Right hindlimb (tissue), 1 donor: ENCODE measurements around the gene ADAM8.
"Not testable (repeated sequence)": the region's sequence is repeated elsewhere in the genome, so short reads cannot be mapped to it uniquely, and the experiment has no call there.

Experiments
- DNase-seq: peaks from one replicate; pipeline ENCODE4 v3.0.0-alpha.2; 2018

ADAM8 gene

DNA sequence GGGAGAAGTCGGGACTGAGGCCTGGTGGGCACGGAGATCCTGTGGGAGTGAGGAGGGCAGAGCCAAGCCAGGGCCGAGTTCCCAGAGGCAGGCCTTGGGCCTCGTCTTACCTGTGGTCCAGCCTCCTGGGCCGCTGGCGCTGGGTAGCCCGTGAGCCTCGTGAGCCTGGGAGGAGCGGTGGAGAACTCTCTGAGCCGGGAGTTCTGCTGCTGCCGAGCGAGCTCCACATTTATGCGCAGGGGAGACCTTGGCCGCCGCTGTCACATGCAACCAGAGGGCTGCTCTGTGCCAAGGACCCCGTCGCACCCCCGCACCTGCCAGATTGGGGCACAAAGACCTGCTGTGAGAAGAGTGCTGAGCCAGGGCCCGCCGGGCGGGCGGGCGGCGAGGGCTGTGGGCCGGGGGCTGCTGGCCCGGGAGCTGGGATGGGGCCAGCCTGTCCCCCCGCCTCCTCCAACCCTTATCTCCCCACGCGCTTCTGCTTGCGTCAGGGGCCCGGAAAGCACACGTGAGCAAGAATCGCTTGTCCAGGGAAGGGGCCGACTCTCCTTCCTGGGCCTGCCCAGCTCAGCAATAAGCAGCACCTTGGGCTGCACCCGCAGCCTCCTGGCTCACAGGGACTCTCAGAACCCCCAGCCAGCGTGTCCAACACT, 28.9 kb downstream of the ADAM8 start:
- DNase-seq: no peak

DNA sequence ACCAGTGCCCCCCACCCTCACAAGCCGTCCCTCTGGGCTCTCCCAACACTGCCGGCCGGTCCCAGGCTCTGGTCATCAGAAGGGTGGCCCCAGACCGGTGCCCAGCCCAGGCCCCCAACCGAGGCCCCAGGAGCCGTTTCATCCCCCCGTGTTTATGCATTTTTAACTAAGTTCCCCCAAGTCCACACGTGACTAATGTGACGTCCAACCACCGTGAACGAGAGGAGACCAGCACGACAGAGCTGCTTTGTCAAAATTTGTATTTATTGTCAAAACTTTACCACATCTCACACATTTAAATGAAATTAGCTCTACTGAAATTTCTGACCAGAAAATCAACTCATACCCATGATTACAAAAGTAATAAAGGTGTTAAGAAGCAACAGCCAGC, 30.4 kb downstream of the ADAM8 start:
- no peak for DNase-seq

DNA sequence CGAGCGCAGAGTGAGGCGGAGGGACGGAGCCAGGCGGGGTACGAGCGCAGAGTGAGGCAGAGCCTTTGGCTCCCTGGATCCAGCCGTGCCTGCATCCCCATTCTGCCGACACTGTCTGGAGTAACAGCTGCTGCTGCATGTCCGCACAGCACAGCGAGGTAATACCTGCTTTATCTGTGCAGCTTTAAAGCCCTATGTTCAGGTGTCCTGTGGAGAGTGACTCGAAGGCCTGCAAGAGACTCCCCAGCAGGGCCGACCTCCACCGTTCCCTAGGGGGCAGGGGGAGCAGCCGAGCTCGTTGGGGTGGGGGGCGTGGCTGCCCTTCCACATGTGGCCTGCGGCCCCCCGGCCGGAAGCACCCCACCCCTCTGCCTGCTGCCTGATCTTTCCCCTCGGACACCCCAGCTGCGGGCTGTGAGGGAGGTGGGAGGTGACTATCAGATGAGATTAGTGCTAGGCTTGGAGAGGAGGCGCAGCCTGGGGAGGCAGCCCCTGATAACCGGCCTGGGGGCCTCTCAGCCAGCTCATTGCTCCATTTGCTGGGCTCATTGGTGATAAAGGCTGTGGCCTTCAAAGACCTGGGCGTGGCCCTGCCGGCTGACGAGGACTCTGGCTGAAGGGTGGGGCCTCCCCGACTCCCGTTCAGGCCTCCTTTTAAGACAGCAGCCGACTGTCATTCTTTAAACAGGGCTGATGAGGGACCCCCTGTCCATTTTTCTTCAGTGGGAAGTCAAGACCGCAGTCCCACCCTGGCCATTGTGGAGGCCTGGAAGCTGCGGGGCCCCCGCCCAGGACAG, 31.0 kb downstream of the ADAM8 start:
- DNase-seq: no peak

DNA sequence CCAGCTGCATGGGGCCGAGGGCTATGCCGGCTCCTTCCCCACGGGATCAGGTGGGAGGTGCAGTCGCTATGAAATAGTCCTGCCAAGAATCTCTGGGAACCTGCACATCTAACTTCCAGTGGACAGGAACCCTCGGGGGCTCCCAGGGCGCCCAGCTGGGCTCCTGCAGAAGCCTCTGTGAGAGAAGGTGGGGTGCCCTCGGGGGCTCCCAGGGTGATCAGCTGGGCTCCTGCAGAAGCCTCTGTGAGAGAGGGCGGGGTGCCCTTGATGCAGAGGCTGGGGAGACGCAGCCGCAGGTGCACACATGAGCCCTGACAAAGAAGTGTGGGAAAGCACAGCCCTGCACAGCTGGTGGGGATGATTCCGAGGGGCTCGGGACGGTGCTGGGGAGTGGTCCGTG, 33.1 kb downstream of the ADAM8 start:
- no peak for DNase-seq

DNA sequence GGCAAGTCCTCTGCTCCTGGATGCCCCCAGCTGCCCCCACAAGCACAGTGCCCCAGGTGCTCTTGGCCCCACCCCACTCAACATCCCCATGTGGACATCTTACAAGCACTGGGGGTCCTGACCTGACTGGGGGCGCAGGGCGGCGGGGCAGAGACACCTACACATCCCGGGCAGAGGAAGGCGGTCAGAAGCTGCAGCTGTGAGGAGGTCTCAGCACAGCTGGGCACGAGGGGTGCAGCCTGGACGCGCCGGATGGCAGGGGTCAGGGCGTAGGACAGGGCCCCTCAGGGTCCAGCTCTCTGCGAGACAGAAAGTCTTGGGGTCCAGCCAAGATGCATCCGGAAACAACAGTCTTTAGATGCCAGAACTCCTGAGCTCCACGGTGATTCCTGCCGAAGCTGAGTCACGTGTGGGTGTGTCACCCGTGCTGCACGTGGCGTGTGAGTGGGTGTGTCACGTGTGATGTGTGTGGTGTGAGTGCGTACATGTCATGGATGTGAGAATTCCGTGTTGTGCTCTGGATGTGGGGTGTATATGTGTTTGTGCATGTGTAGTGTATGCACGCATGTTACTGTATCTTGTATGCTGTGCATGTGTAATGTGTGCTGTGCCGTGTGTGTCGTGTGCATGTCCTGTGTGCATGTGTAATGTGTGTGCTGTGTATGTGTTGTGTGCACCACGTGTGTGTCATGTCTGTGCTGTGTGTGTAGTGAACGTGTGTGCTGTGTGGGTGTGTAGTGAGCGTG, 33.9 kb downstream of the ADAM8 start:
- no peak for DNase-seq

DNA sequence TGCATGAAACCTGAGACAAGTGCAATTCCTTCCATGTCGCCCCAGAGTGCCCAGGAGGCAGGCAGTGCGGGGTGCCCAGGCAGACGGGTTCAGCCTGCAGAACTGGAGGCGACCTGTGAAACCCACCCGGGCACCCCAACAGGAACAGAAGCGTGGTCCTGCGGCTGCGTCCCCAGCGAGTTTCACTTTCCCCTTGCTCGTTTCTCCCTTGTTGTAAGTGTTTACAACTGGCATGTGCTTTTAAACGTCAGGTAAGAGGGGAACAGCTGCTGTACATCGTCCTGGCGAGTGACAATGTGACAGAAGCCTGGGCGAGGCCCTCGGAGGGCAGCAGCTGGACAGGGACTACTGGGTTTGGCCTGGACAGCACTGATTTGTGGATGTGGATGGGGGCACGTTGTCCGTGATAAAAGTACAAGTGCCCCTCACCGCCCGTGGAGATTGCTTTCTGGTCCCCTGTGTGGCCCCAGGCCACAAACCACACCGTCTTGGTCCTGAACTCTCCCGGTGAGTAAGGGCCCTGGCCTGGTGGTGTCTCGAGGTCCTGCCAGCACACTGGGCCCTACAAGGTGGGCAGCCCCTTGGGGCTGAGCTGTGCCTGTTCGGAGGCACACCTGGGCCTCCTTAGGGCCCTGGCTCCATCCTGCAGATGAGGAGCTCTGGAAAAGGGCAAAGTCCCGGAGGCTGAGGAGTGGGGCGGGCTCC, 35.0 kb downstream of the ADAM8 start:
- no peak for DNase-seq

DNA sequence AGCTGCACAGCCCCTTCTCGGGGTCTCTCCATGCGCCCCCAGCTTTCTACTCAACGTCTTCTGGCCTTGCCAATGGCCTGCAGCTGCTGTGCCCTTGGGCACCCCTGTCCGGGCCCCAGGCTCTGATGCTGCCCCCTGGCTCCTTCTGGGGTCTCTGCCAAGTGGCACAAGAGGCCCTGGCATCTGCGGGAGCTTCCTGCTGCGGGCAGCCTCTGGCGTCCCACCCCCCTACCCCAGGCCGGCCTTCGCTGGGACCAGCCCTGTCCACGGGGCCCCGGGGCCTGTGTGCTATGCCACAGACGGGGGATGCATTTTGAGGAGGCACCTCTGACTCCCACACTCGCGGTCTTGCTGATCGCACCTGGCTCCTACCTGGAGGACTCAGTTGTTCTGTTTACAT, 36.7 kb downstream of the ADAM8 start:
- DNase-seq: no peak

DNA sequence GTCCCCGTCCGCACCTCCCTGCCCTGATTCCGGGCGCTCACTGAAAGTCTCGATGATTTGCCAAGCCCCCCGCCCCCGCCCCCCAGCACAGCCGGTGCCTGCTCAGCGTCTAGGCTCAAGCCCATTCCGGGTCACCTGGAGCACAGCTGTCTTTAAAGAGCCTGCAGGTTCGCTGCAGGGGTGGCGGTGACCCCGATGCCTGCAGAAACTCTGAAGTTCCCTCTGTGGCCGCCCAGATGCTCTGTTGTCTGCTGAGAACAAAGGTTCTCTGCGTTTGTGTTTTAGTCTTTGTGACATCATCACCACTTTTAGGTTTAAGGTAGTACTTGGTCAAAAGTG, 38.2 kb downstream of the ADAM8 start:
- no peak for DNase-seq

DNA sequence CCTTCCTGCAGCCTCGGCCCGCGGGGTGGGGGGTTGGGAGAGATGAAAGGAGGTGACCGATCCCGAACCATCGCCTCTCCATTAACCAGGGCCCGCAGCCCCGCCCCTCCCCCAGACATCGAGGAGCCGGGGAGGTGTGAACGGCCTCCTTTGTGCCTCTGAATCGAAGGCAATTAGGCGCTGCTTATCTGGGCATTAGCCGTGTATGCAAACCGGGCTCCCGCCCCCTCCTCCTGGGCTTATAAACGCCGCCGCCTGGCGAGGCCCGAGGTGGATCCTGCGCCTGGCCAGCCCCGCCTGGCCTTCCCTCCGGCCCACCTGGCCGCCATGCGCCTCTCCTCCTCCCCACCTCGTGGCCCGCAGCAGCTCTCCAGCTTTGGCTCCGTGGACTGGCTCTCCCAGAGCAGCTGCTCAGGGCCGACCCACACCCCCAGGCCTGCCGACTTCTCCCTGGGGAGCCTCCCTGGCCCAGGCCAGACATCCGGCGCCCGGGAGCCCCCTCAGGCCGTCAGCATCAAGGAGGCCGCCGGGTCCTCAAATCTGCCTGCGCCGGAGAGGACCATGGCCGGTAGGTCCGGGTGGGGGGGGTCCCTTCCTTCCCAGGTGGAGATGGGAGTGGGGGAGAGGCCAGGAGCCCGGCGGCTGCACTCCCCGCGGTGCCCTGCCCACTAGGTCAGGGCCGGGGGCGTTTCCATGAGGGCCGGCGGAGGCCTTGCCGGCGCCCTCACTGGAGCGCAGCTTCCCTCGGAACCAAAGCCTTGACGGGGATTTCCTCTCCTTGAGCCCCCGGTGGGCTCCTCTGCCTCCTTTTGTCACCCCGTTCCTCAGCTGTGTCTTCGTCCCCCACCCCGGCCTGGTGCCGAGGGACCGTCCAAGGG, 38.8 kb downstream of the ADAM8 start, which contains the start of gene VENTX:
Gene VENTX, plus strand, starts transcription at position 268 of the 878 bp plus-strand sequence. Its CDS starts 60 bp downstream, at position 328.
- no peak for DNase-seq

DNA sequence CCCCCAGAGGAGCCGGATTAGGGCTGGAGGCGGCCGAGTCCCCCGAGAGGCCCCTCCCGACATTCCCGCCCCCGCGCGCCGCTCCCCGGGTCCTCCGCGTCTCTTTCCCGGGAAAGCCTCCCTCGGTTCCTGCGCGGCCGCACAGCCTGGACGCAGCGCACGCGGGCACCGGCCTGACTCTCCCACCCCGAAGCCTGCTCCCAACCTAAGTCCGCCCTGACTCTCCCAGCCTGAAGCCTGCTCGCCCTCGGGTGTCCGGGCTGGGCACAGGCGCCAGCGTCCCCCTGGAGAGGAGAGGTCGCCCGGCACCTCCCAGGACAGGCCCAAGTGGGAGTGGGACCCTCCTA, 39.5 kb downstream of the ADAM8 start:
- no peak for DNase-seq

DNA sequence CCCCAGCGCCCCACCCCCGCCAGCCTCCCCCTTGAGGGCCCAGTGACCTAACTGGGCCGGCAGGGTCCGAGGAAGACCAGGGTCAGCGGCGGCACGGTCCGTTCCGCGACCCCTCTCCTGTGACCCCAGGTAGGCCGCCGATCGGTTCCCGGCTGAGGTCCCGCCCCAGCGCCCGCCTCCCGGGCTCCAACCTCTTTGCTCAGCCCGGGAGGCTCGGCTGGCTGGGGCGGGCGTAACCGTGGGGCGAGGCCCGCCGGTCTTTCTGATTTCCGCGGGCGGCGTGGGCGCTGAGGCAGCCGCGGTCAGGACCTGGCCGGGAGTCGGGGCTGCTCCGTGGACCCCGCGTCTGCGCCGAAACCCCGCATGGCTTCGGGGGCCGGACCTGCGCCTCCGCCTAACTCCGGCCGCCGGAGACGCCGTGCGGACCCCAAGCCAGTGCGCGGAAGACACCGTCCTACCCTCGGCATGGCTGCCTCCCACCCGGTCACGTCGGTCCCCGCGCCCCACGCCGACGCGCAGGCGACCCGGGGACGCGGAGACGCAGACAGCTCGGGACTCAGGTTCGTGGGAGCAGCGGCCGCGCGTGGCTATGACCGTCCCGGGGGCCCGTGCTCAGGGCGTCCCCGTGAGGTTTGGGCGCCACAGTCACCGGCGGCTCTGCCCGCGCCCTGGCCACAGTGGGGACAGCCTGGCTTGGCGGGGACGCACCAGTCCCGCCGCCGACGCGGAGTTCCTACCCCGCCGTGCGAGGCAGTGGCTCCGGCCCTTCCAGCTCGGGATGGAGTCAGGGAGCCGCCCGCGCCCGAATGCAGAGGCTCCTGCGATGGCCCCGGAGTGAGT, 40.0 kb downstream of the ADAM8 start:
- DNase-seq: no peak

DNA sequence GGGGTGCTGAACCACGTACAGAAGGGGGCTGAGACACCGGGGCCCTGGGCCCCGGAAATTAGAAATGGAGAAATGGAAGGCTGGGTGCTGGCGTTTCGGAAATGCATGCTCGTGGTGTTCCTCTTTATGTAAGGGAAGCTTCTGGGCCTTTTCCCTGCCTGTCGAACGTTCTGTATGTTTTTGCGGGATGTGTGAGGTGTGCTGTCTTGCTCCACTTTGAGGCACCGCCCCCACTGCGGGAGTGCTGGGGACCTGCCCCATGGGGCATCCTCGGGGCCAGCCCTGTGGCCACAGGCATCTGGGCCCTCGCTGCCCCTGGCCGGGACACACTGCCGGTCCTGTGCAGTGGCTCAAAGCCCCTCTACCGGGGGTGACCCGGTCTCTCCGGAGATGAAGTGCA, 40.7 kb downstream of the ADAM8 start:
- no peak for DNase-seq

DNA sequence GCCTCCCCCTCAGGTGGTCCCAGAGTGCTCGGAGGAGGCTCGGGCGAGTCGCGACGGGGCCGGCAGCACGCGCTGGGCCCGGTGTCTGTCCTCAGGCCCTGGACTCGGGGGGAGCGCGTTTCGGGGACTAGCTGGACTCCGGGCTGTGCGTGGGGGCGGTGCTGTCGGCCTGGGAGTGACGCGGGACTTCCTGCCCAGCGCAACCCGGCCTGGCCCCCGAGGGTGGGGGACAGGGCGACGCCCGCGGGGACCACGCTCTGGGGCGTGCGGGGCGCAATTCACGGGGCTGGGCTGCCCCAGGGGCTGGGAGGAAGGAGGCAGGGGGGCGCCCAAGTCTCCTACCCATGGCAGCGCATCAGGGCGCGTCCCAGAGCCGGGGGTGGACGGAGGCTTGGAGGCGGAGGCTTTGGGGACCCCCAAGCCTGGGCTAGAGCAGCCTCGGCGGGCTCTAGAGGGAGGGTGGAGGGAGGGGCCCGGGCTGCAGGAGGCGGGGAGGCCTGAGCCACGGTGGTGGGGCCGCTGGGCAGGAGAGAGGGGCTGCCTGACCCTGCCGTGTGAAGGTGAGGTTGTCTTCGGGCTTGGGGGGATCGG, 41.3 kb downstream of the ADAM8 start:
- DNase-seq: no peak

DNA sequence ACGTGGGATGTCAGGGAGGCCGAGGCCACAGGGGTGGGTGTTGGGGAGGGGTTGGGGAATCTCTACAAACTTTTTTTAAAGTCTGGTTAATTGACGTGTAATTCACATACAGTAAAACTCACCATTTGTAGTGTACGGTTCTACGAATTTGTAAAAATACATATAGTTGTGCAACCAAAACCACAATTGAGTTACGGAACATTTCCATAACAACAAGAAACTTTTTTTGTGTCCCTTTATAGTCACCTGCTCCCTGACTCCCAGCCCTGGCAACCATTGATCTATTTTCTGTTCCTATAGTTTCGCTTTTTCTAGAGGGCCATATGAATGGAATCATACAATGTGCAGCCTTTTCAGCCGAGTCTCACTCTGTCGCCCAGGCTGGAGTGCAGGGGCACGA, 41.9 kb downstream of the ADAM8 start:
- DNase-seq: not testable (repeated sequence)

DNA sequence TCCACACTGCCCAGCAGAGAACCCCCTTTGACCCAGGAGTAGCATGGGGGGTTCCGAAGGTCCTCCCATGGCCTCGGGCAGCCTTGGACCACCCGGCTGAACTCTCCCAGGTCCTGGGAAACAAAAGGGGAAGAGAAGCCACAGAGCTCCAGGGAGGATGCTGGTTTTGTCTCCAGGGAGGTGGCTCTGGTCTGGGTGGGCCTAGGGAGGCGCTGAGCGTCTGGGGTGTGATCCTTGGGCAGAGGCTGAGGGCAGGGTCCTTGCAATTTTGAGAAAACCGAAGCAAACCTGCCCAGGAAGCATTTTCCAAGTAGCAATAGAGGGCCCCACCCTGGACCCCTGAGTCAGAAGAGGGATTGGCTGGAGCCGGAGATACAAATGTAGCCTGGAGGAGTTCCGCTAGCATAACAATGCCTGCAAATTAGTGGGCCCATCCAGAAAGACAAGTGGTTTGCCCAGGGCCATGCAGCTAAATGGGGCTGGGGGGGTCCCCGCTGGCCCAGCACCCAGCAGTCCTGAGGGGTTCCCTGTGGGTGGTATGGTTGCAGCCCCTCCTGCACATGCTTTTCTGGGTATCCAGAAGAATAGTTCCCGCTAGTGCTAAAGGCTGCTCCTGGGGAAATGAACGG, 44.6 kb downstream of the ADAM8 start:
- no peak for DNase-seq

DNA sequence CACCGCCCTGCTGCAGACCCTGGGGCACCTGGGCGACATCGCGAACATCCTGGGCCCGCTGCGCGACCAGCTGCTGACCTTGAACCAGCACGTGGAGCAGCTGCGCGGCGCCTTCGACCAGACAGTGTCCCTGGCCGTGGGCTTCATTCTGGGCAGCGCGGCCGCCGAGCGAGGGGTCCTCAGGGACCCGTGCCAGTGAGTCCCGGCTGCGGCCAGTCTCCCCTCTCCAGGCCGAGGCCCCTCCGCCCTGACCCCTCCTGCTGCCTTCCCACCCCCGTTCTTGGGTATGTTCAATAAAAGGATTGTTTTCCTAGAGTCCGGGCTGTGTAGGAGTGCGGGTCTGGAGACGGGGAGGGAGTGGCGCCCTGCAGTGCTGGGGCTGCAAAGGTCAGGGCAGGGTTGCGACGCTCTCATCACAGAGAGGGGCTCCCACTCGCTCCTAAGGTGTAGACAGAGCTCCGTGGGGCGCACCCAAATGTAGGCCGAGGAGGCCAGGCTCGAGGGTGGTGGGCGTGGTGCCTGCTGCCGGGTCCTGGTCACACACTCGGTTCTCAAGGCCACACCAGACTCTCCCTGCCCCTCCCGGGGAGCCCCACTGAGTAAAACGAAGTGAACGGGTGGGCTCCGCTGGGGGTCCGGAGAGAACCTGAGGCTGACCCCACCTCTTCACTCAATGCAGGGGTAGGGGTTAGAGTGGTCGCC, 45.3 kb downstream of the ADAM8 start:
- DNase-seq: no peak

DNA sequence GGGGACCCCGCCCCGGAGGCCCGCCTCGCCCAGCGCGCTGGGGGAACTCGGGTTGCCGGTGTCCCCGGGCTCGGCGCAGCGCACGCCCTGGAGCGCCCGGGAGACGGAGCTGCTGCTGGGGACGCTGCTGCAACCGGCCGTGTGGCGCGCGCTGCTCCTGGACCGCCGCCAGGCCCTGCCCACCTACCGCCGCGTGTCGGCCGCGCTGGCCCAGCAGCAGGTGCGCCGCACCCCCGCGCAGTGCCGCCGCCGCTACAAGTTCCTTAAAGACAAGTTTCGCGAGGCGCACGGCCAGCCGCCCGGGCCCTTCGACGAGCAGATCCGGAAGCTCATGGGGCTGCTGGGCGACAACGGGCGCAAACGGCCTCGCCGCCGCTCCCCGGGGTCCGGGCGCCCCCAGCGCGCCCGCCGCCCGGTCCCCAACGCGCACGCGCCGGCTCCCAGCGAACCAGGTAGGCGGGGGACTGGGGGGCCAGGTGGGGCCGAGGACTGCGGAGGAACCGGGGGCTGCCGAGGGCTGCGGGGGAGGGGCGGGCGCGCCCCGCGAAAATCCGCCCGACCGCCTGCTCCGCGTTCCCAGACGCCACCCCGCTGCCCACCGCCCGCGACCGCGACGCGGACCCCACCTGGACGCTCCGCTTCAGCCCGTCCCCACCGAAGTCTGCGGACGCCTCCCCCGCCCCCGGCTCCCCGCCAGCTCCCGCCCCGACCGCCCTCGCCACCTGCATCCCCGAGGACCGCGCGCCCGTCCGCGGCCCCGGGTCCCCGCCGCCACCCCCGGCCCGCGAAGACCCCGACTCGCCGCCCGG, 46.1 kb downstream of the ADAM8 start:
- DNase-seq: no peak

DNA sequence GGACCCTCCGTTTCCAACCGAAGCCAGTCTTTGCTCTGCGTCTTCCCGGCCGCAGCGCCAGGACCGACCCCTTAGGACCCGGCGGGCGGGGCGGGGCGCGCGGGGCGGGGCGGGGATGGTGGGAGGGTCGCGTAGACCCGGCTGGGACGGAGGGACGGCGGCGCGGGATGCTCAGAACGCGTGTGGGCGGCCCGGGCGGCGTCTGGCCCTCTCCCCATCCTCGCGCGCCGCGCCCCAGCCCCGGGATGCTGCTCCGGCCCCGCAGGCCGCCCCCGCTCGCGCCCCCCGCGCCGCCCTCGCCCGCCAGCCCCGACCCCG, 46.7 kb downstream of the ADAM8 start, which contains the start of gene UTF1:
Gene UTF1, plus strand, starts transcription at position 174 of the 318 bp plus-strand sequence. Its CDS starts 72 bp downstream, at position 246.
- no peak for DNase-seq
